Inflammatory macrophage (primary cell): ENCODE data around the gene RRP9.
"Not testable (repeated sequence)": the region's sequence is repeated elsewhere in the genome, so short reads cannot be mapped to it uniquely, and the experiment has no call there.

Experiments used
- DNase-seq, 2 donors: peaks; one replicate each; pipeline ENCODE4 v3.0.0-alpha.2; 2020 to 2022

The RRP9 gene

GRCh38 chr3:51904034-51904823, 37.5 kb downstream of the RRP9 start:
- DNase-seq, result no peak

- DNase-seq, result not testable (repeated sequence)
Observed at GRCh38 chr3:51902361-51902760, 39.3 kb downstream of the RRP9 start.

GRCh38 chr3:51900043-51900442, 41.7 kb downstream of the RRP9 start:
- DNase-seq, result not testable (repeated sequence)

GRCh38 chr3:51897391-51897790, 44.3 kb downstream of the RRP9 start:
- DNase-seq, result no peak

- no peak for DNase-seq
Observed at GRCh38 chr3:51896607-51897305, 44.9 kb downstream of the RRP9 start.

GRCh38 chr3:51894939-51895338, 46.8 kb downstream of the RRP9 start:
- DNase-seq, result no peak

GRCh38 chr3:51894391-51894790, 47.3 kb downstream of the RRP9 start:
- DNase-seq, result no peak

- no peak for DNase-seq
Observed at GRCh38 chr3:51891242-51892039, 50.3 kb downstream of the RRP9 start.

- DNase-seq, result no peak
Observed at GRCh38 chr3:51888463-51889105, 53.1 kb downstream of the RRP9 start.

GRCh38 chr3:51887620-51888019, 54.1 kb downstream of the RRP9 start:
- DNase-seq, result no peak

GRCh38 chr3:51886447-51886846, 55.3 kb downstream of the RRP9 start:
- no peak for DNase-seq
